ENCODE data around the gene NFIX.

Gene NFIX

GRCh38 chr19:13024951-13025697, 29.8 kb downstream of the NFIX start:
- no peak for TF ChIP-seq CTCF (IDR thresholded peaks at IDR 0.05; ENCODE audit: insufficient read depth, missing control alignments)
- no peak for DNase-seq (ENCODE audit: insufficient read length, low spot score)
- no peak for FAIRE-seq

- DNase-seq (ENCODE audit: insufficient read length, low spot score), result no peak
- no peak for TF ChIP-seq CTCF (IDR thresholded peaks at IDR 0.05; ENCODE audit: insufficient read depth, missing control alignments)
Observed at GRCh38 chr19:13025819-13026456, 30.7 kb downstream of the NFIX start.

GRCh38 chr19:13026462-13027370, 31.4 kb downstream of the NFIX start:
- FAIRE-seq, result no peak
- no peak for TF ChIP-seq CTCF (IDR thresholded peaks at IDR 0.05; ENCODE audit: insufficient read depth, missing control alignments)
- no peak for DNase-seq (ENCODE audit: insufficient read length, low spot score)

More at GRCh38 chr19:13025819-13026456, 30.7 kb downstream of the NFIX start:
- FAIRE-seq, result no peak

GRCh38 chr19:13027557-13027956, 32.3 kb downstream of the NFIX start:
- FAIRE-seq (no peak), DNase-seq (ENCODE audit: insufficient read length, low spot score) (no peak)
- no peak for TF ChIP-seq CTCF (IDR thresholded peaks at IDR 0.05; ENCODE audit: insufficient read depth, missing control alignments)

- DNase-seq (ENCODE audit: insufficient read length, low spot score) (no peak), FAIRE-seq (no peak)
- TF ChIP-seq CTCF (IDR thresholded peaks at IDR 0.05; ENCODE audit: insufficient read depth, missing control alignments), result no peak
Observed at GRCh38 chr19:13028027-13028426, 32.8 kb downstream of the NFIX start.

- DNase-seq (ENCODE audit: insufficient read length, low spot score) (no peak), FAIRE-seq (no peak)
- TF ChIP-seq CTCF (IDR thresholded peaks at IDR 0.05; ENCODE audit: insufficient read depth, missing control alignments), result no peak
Observed at GRCh38 chr19:13029301-13029880, 34.1 kb downstream of the NFIX start.

All from D721Med (cell line).